Astrocyte of the cerebellum (primary cell): ENCODE results near the gene SEMA5B.

Source experiments
- DNase-seq: peaks from one replicate; pipeline ENCODE4 v3.0.0-alpha.2; 2011; ENCODE audit warnings: low read depth
- H3K4me3 ChIP-seq: 2 replicates; pipeline ENCODE4 v1.5.1; 2011; ENCODE audit warnings: mild to moderate bottlenecking, low read depth, low read length, moderate library complexity
- CTCF ChIP-seq: IDR thresholded peaks from 2 replicates; pipeline ENCODE4 v1.5.1; 2012; ENCODE audit warnings: low read length, low read depth, moderate library complexity, mild to moderate bottlenecking; ENCODE audit errors: missing control alignments
- in situ Hi-C: cut with HindIII; loops from 2 replicates; pipeline ENCODE4 v1.10.0; 2017; ENCODE audit warnings: low sequenced_read_pairs

Gene SEMA5B

DNA sequence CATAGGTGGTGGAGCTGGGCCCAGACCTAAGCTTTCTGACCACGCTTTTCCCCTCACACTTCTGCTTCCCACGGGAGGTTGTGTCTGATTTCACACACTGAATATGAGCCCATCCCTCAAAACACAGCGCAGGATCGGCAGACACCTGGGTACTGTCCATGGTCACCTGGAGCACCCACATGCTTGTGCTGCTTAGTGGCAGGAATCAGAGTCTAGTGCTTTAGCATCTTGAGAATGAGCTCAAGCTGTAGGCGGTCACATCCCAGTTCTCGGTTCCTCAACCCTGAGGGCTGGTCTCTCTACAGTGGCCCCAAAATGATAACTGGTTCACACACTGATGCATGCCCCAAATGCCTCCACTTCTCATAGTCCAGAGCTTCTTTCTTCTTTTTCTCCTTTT is 111.0 kb downstream of the SEMA5B start:
- H3K4me3 ChIP-seq: no peak overlapping the region
- DNase-seq: no peak
- in situ Hi-C loops: no loop called here
- no peak for TF ChIP-seq CTCF

- in situ Hi-C loops: no loop called here
- TF ChIP-seq CTCF: no peak
- DNase-seq: no peak
- no peak overlapping the region for H3K4me3 ChIP-seq
These were observed 111.5 kb downstream of the SEMA5B start for GRCh38 chr3:122916084-122916483.

DNA sequence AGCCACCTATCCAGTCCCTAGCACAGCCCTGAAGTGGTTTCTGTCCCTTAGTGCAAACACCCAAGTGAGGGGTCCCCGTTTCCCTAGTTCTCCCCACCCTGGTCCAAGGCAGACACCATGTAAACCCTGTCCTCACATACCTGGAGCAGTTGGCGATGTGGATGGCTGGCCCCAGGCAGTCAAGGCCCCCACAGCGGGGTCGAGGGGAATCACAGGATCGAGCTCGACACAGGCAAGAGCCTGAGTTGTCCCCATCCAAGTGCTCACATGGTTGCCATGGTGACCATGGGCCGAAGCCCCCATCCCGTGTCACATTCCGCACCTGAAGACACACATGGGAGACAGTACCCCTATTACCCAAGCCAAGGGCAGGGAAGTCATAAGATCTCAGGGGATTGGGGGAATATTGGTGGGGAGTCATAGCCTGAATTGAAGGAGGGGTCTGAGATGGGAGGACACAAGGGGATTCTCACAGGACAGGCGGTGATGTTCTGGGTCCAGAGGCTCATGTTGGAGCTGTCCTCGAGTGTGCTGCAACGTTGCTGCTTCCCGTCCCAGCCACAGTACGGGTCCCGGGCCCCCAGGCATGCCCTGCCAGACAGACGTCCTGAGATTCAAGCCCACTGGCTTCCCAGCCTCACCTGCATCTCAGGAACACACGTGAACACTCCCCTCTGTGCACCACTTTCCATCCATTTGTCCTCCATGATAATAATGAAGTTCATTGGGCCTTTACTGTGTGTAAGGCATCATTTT is 112.1 kb downstream of the SEMA5B start:
- TF ChIP-seq CTCF: no peak
- no peak overlapping the region for H3K4me3 ChIP-seq
- no peak for DNase-seq
- in situ Hi-C loops: no loop called here

GRCh38 chr3:122913539-122914100 is 113.9 kb downstream of the SEMA5B start:
- TF ChIP-seq CTCF: no peak
- in situ Hi-C loops: no loop called here
- no peak overlapping the region for H3K4me3 ChIP-seq
- no peak for DNase-seq

- TF ChIP-seq CTCF: no peak
- DNase-seq: no peak
- H3K4me3 ChIP-seq: no peak overlapping the region
- in situ Hi-C loops: no loop called here
These were observed 114.6 kb downstream of the SEMA5B start for GRCh38 chr3:122912772-122913538.

DNA sequence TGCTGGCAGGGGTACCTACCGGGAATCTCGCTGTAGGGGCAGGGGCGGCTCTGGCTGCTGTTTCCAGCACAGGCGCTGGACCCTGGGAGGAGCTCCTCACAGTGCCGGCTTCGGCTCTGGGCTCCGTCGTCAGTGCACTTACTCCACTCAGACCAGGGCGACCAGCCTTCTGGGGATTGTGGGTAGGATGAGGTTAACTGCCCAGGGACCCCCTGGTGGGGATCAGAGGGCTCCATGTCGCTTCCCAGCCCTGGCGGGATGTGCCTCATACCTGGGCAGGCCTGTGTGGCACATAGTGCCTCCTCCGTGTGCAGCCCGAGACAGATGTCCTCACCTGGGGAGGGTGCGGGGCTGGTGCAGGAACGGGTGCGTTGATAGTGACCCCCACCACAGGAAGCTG is 115.7 kb downstream of the SEMA5B start:
- no peak for DNase-seq
- no peak for TF ChIP-seq CTCF
- no peak overlapping the region for H3K4me3 ChIP-seq
- in situ Hi-C loops: no loop called here
